ENCODE data around the gene DTNA. TPM values are rescaled to one million over a fixed set of nuclear protein-coding genes. Genes with fewer than 3 reads are reported as not detected.
"Not testable (repeated sequence)": the region's sequence is repeated elsewhere in the genome, so short reads cannot be mapped to it uniquely, and the experiment has no call there.

DTNA gene
- total RNA-seq, 2 experiments from 2014 or later: not detected

DNA sequence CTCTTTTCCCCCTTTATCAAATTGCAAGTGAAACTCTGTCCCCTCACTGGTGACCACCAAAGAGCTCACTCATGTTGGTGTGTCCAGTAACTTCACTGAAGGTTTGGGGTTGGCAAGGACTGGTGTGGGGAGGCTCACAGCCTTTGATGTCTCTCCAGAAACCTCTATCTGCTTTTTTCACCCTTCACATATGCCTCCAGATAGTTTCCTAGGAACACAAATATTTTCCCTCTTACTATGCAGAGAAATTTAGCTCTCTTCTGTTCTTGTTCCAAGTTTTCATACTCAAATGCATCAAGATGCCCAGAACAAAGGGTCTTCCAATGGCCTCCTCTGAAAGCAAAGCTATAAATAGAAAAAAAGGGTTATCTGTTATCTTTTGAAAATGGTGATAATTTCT lies 20.7 kb downstream of the DTNA start:
- H3K36me3 Mint-ChIP-seq: no peaks in the 10 kb centered on the region
- ATAC-seq: no peak
- H3K27me3 Mint-ChIP-seq: peaks cover 12% of the 10 kb centered on the region
- H3K9me3 Mint-ChIP-seq (ENCODE audit: low read depth): no peaks in the 10 kb centered on the region
- no peak overlapping the region for H3K4me3 Mint-ChIP-seq
- H3K4me1 Mint-ChIP-seq: no peaks in the 10 kb centered on the region
- no peak overlapping the region for H3K27ac Mint-ChIP-seq
- CTCF ChIA-PET: interaction anchor here (1.6 kb wide), 1 partner anchor 69 kb away, joined by 4 read pairs; no protein-coding TSS in a partner anchor
- DNase-seq: no peak

GRCh38 chr18:34734056-34734455 lies 24.0 kb downstream of the DTNA start:
- no peaks in the 10 kb centered on the region for H3K36me3 Mint-ChIP-seq
- peaks cover 12% of the 10 kb centered on the region for H3K27me3 Mint-ChIP-seq
- H3K9me3 Mint-ChIP-seq (ENCODE audit: low read depth): no peaks in the 10 kb centered on the region
- no peak overlapping the region for H3K27ac Mint-ChIP-seq
- no peak for DNase-seq
- ATAC-seq: no peak
- H3K4me1 Mint-ChIP-seq: no peaks in the 10 kb centered on the region
- no peak overlapping the region for H3K4me3 Mint-ChIP-seq
- CTCF ChIA-PET: interaction anchor here (1.4 kb wide), 1 partner anchor 73 kb away, joined by 3 read pairs; no protein-coding TSS in a partner anchor

GRCh38 chr18:34734526-34734925 lies 24.4 kb downstream of the DTNA start:
- ATAC-seq; H3K36me3 Mint-ChIP-seq; H3K4me1 Mint-ChIP-seq; DNase-seq; H3K27ac Mint-ChIP-seq; CTCF ChIA-PET; H3K4me3 Mint-ChIP-seq; H3K9me3 Mint-ChIP-seq (ENCODE audit: low read depth): not testable (repeated sequence)
- peaks cover 12% of the 10 kb centered on the region for H3K27me3 Mint-ChIP-seq

- no peak for ATAC-seq
- Mint-ChIP-seq H3K4me3 (no peak overlapping the region), H3K27ac (no peak overlapping the region), H3K27me3 (peaks cover 4% of the 10 kb centered on the region), H3K9me3 (ENCODE audit: low read depth) (no peaks in the 10 kb centered on the region), H3K36me3 (no peaks in the 10 kb centered on the region), H3K4me1 (no peaks in the 10 kb centered on the region)
- DNase-seq: no peak
- CTCF ChIA-PET: interaction anchor here (0.6 kb wide), 1 partner anchor 1374 kb away, joined by 3 read pairs; no protein-coding TSS in a partner anchor
These were observed 28.2 kb downstream of the DTNA start for GRCh38 chr18:34738175-34738894.

DNA sequence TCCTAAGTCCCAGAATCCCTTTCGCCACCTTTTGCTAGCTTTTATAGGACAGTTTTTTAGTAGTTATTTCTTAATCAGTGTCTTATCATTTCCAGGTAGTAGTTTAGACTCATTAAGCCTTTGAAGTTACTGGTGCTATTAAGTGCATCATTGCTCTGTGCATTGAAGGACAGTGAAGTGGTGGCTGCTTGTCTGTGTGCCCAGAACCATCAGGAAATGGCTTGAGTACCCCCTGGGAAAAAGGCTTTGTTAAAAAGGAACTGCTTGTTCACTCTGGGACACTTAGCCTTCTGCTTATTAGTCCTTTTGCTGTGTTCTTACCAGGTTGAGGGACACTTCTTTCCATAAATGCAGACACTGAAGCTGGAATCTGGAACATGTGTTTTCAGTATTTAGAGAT lies 30.0 kb downstream of the DTNA start:
- ATAC-seq: no peak

DNA sequence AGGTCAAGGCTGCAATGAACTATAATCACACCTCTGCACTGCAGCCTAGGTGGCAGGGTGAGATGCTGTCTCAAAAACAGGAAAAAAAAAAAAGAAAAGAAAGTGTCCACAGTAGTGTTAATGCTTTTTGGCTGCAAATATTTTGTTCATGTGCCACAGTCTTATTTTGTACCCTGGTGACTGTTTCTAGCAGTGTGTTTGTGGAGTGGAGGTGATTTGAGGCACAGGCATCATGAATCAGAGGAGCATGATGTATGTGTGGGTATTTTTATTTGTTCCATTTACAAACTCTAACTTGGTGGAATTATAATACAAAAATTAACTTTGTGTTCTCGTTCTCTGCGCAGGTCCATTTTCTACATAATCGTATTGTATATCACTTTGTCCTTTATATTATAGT lies 30.6 kb downstream of the DTNA start:
- Mint-ChIP-seq H3K36me3 (no peaks in the 10 kb centered on the region), H3K4me3 (no peak overlapping the region), H3K27ac (no peak overlapping the region), H3K27me3 (peaks cover 4% of the 10 kb centered on the region), H3K9me3 (ENCODE audit: low read depth) (no peaks in the 10 kb centered on the region), H3K4me1 (no peaks in the 10 kb centered on the region)
- DNase-seq: no peak
- no peak for ATAC-seq
- CTCF ChIA-PET: no interaction called here

More for the DNA sequence above, 30.0 kb downstream of the DTNA start:
- H3K27ac Mint-ChIP-seq: no peak overlapping the region
- no peaks in the 10 kb centered on the region for H3K36me3 Mint-ChIP-seq
- no peak overlapping the region for H3K4me3 Mint-ChIP-seq
- H3K27me3 Mint-ChIP-seq: peaks cover 4% of the 10 kb centered on the region
- H3K9me3 Mint-ChIP-seq (ENCODE audit: low read depth): no peaks in the 10 kb centered on the region
- DNase-seq: no peak
- H3K4me1 Mint-ChIP-seq: no peaks in the 10 kb centered on the region
- CTCF ChIA-PET: no interaction called here

- H3K27ac Mint-ChIP-seq: no peak overlapping the region
- CTCF ChIA-PET: no interaction called here
- DNase-seq (no peak), ATAC-seq (no peak)
- no peak overlapping the region for H3K4me3 Mint-ChIP-seq
- no peaks in the 10 kb centered on the region for H3K4me1 Mint-ChIP-seq
- H3K9me3 Mint-ChIP-seq (ENCODE audit: low read depth): no peaks in the 10 kb centered on the region
- peaks cover 4% of the 10 kb centered on the region for H3K27me3 Mint-ChIP-seq
- H3K36me3 Mint-ChIP-seq: no peaks in the 10 kb centered on the region
These were observed 31.3 kb downstream of the DTNA start for GRCh38 chr18:34741401-34741800.

DNA sequence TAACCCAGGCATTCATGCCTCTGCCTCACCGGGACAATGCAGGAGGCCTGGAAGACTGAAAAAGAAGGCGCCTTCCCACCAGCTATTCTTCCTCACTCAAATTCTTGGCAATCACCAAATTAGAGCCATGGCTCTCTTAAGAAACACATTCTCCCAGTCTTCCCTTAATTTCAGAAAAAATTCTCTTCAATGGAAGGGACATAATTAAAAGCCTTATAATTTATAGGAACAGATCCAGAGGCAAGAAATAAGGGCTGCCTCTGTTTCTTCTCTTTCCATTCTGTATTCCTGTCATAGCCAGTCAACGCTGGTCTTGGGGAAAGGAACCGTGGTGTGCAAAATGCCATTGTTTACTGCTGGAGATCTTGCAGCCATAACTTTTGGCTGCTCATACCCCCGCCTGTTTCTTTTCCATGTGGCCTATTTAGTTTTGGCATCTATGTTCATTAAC lies 32.8 kb downstream of the DTNA start:
- CTCF ChIA-PET: no interaction called here
- no peak for ATAC-seq
- no peaks in the 10 kb centered on the region for H3K4me1 Mint-ChIP-seq
- no peaks in the 10 kb centered on the region for H3K36me3 Mint-ChIP-seq
- H3K9me3 Mint-ChIP-seq (ENCODE audit: low read depth): no peaks in the 10 kb centered on the region
- H3K27ac Mint-ChIP-seq: no peak overlapping the region
- peaks cover 4% of the 10 kb centered on the region for H3K27me3 Mint-ChIP-seq
- no peak for DNase-seq
- H3K4me3 Mint-ChIP-seq: no peak overlapping the region

- H3K27ac Mint-ChIP-seq: no peak overlapping the region
- no peaks in the 10 kb centered on the region for H3K36me3 Mint-ChIP-seq
- no peak overlapping the region for H3K4me3 Mint-ChIP-seq
- H3K4me1 Mint-ChIP-seq: no peaks in the 10 kb centered on the region
- DNase-seq (no peak), ATAC-seq (no peak)
- H3K9me3 Mint-ChIP-seq (ENCODE audit: low read depth): no peaks in the 10 kb centered on the region
- peaks cover 2% of the 10 kb centered on the region for H3K27me3 Mint-ChIP-seq
- CTCF ChIA-PET: no interaction called here
These were observed 34.5 kb downstream of the DTNA start for GRCh38 chr18:34744569-34744968.

DNA sequence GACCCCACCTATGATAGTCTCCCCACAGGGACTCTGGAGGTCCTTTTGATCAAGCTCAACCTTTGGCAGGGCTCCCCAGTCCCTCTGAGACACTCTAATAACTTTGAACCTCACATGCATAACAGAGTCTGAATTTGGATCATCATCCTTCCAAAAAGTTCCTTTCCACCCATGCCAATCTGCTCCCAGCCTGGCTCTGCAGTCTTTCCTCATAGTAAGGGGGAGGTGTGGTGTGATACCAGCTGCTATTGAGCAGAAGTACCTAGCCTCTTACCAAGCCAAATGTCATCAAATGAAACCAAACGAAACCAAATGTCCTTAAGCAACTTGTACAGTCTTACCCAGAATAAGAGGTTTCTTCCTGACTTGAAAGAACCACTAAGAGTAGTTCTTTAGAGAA lies 36.5 kb downstream of the DTNA start:
- DNase-seq (no peak), ATAC-seq (no peak)
- Mint-ChIP-seq H3K4me3 (no peak overlapping the region), H3K27ac (no peak overlapping the region), H3K9me3 (ENCODE audit: low read depth) (no peaks in the 10 kb centered on the region), H3K36me3 (no peaks in the 10 kb centered on the region), H3K4me1 (no peaks in the 10 kb centered on the region), H3K27me3 (peaks cover 2% of the 10 kb centered on the region)
- CTCF ChIA-PET: no interaction called here

- CTCF ChIA-PET: no interaction called here
- Mint-ChIP-seq H3K9me3 (ENCODE audit: low read depth) (no peaks in the 10 kb centered on the region), H3K4me3 (no peak overlapping the region), H3K27ac (no peak overlapping the region), H3K4me1 (no peaks in the 10 kb centered on the region), H3K36me3 (no peaks in the 10 kb centered on the region), H3K27me3 (peaks cover 2% of the 10 kb centered on the region)
- DNase-seq (no peak), ATAC-seq (no peak)
These were observed 39.6 kb downstream of the DTNA start for GRCh38 chr18:34749721-34750120.

GRCh38 chr18:34752056-34752455 lies 42.0 kb downstream of the DTNA start:
- no peak overlapping the region for H3K27ac Mint-ChIP-seq
- no peaks in the 10 kb centered on the region for H3K4me1 Mint-ChIP-seq
- ATAC-seq: no peak
- H3K27me3 Mint-ChIP-seq: peaks cover 8% of the 10 kb centered on the region
- no peaks in the 10 kb centered on the region for H3K9me3 Mint-ChIP-seq (ENCODE audit: low read depth)
- no peak overlapping the region for H3K4me3 Mint-ChIP-seq
- CTCF ChIA-PET: no interaction called here
- DNase-seq: no peak
- no peaks in the 10 kb centered on the region for H3K36me3 Mint-ChIP-seq

DNA sequence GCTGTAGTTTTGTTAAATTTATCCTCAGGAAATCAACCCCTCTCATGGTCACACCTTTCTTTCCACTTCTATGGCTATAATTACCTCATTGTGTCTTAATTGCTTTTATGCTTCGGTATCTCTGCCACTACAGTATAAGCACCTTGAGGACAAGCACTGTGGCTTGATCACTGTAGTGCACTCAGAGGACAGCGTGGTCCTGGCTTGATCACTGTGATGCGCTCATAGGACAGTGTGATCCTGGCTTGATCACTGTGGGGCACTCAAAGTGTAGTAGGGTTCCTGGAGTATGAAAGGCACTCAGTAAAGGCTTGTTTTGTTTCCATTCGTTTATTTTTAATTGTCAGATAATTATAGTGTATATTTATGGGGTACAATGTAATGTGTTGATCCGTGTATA lies 44.2 kb downstream of the DTNA start:
- CTCF ChIA-PET: no interaction called here
- no peak overlapping the region for H3K27ac Mint-ChIP-seq
- no peak for ATAC-seq
- peaks cover 2% of the 10 kb centered on the region for H3K4me1 Mint-ChIP-seq
- peaks cover 16% of the 10 kb centered on the region for H3K27me3 Mint-ChIP-seq
- H3K36me3 Mint-ChIP-seq: no peaks in the 10 kb centered on the region
- DNase-seq: no peak
- H3K4me3 Mint-ChIP-seq: no peak overlapping the region
- no peaks in the 10 kb centered on the region for H3K9me3 Mint-ChIP-seq (ENCODE audit: low read depth)

DNA sequence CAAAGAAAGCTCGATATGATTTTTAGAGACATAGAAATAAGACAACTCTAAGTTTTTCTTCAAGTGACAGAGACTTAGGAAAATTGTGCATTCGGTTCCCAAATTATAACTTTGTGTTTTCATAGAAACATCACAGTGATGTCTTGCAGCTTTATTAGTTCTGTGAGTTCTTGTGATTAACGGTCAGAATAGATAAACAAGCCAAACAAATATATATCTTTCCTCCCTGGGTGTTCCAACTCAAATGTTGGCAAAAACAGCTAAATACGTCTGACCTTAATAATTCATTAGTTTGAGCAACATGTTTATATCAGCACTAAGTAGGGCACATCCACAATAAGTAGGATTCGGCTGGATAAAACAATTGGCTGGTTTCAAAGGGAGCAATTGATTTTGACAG lies 47.6 kb downstream of the DTNA start:
- Mint-ChIP-seq H3K9me3 (ENCODE audit: low read depth) (no peaks in the 10 kb centered on the region), H3K4me1 (peaks cover 2% of the 10 kb centered on the region), H3K36me3 (no peaks in the 10 kb centered on the region), H3K4me3 (no peak overlapping the region), H3K27me3 (peaks cover 21% of the 10 kb centered on the region), H3K27ac (no peak overlapping the region)
- CTCF ChIA-PET: no interaction called here
- no peak for ATAC-seq
- DNase-seq: no peak
